NCI-H526 treated with DMSO at 0.1 percent for 48 hours (cell line): Measurements from ENCODE around the gene CD164.

ENCODE experiments used
- DNase-seq: peaks from one replicate; lab custom pipeline; 2025; lab: John Stamatoyannopoulos, UW

CD164 gene

DNA sequence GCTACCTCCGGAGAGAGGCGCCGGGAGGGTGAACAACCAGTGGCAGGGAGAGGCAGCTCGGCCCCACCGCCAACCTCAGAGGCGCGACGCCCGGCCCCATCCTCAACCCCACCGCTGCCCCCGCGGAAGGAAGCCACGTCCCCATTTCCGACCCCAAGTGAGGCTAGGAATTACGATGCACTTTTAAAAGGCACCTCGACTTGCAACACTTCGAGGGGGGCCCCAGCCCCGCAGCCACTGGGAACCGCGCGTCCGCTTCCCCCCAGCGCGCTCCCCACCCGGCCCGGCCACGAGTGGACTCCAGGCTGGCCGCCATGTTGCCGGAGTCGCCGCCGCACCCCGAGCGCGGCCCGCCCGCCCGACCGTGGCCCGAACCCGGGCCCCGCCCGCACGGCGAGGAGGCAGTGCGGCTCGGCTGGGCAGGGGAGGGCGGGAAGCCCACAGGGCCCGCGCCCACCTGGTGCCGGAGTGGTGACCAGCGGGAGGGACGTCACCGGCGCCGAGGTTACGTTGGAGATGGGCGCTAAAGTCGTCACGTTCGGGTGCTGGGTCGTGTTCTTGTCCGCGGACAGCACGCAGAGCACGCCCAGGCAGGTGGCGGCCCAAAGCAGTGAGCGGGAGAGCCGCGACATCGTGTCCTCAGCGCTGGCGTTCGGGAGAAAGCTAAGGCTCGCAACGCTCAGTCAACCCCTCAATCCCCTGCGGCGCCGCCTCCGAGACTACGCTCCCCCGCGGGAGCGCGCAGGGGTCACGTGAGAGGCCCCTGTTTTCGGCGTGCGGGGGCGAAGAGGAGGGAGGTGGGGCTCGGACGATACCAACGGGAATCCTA, at the start of gene CD164:
CD164 (minus strand) TSS at position 721 of the 829 bp plus-strand sequence; CDS start at position 632, 89 bp downstream.
- peak; percentile 89 for DNase-seq

- DNase-seq: no peak
Observed at GRCh38 chr6:109429496-109429895, 47.2 kb upstream of the CD164 start.

- no peak for DNase-seq
Observed at GRCh38 chr6:109428889-109429477, 46.7 kb upstream of the CD164 start.

DNA sequence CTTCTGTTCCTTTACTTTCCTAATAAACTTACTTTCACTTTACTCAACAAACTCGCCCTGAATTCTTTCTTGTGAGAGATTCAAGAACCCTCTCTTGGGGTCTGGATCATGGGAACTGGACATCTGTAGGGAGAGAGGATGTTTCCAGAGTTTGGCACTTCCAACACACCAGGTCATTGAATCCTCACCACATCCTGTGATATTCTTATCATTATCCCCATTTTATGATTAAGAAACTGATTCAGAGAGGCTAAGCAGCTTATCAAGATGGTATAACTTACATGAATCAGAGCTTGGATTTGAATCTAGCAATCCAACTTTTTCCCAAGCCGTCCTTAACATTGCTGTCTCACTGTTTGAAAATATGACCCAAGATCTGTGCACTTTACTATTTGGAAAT, 42.7 kb upstream of the CD164 start:
- DNase-seq: no peak

DNA sequence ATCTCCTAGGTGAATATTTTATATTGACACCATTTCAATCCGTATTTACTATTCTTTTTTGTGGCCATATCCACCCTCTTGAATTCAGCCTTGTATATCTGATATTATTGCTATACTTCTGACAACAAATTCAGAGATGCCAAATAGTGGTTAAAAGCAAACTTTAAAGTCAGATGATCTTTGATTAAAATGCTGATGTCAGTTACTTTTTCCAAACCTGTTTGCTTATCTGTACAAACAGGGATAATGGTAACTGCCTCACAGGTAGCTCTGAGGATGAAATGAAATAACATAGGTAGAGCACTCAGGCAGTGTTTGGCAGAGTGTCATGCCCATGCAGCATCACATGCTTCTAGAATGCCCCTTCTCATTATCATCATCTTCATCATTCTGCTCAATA, 38.9 kb upstream of the CD164 start:
- DNase-seq: no peak

DNA sequence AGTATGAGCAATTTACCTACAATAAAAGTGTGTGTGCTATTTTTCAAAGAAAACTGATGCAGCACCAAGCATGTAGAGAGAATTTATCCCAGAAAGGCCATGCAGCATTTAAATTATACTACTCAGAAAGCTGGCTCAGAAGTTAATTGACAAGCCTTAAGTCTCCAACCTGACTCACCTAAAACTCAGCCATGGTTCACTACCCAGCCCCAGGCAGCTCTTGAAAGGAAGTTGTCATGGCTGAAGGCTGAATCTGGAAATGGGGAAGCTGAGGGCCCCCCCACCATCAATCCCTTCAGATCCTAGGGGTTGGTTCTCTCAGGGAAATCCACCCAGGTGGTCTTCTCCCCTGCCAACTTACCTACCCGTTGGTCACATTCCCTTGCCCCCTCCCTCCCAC, 38.5 kb upstream of the CD164 start:
- DNase-seq: no peak

DNA sequence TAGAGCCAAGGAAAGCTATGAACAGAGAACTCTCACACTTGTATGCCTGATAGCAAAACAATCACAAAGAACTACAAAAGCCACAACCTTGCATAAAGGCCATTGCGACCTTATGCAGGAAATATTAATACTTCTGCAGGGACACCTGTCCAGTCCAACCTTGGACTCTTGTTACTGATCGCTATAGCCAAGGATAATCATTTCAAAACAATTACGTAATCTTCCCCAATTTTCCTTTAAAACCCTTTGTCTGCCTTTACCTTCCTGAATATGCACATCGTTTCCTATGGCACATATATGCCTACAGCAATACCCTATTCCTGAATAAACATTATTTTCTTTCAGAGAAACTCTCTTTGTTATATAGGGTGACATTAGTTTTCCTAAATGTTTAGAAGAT, 35.4 kb upstream of the CD164 start:
- no peak for DNase-seq

DNA sequence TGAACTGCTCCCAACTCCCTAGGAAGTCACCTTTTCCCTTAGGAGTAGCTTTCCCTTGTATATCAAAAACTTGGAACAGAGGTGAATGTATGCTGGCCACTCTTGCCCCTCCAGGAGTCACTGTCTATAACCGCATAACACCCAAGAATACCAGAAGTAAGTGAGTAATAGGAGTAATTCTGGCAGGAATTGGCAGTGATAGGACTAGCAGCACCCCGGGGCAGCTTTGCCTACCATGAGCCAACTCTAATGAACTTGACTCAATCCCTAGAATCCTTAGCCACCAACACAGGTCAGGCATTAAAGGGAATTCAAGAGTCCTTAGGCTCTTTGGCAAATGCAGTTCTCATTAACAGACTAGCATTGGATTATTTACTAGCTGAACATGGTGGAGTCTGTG, 28.8 kb upstream of the CD164 start:
- DNase-seq: no peak

- DNase-seq: no peak
Observed at GRCh38 chr6:109406196-109406595, 23.9 kb upstream of the CD164 start.

DNA sequence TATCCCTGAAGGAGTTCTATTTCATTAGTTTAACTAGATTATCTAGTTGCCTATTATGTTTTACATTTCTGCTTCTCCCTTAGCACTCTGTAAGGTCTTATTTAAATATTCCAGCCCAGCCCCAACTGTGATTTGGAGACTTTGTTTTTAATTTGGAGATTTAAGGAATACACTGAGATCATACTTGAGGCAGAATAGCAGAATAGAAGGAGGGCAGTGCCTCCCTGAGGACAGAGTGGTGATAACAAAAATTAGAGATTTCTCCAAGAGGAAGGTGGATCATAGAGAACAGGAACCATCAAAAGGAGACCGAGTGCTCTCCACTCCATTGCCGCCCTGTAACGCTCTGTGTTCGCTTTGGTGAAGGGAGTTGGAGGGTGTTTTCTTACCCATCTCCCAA, 14.8 kb upstream of the CD164 start:
- DNase-seq: no peak

DNA sequence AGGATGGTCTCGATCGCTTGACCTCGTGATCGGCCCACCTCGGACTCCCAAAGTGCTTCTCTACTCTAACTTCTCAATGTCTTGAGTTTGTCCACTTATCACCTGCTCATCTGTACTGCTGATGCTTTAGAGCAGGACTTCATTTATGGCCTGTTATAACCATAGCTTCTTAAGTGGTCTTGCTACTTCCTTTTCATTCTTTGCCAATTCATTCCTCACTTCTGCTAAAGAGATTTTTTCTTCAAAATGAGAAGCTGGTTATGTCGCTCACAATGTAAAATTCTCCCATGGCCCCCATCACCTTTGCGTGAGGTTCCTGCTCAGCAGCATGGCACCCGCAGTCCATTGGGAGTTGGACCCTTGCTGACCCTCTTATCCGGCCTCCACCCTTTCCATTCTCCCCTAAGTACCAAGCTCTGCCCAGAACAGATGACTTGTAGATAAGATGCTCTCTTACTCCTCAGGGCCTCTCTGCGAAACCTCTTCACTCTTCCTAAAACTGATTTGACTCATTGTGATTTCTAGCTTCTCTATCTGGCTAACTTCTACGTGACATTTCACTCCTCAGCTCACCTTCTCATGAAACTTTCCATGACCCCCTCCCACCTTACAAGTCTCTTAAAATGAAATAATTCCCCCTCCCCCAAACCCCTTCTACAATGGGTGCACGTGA, 13.9 kb upstream of the CD164 start:
- DNase-seq: no peak

GRCh38 chr6:109393886-109394281, 11.6 kb upstream of the CD164 start:
- no peak for DNase-seq

GRCh38 chr6:109393157-109393885, 11.1 kb upstream of the CD164 start:
- no peak for DNase-seq

GRCh38 chr6:109389650-109390274, 7.5 kb upstream of the CD164 start:
- DNase-seq: no peak

GRCh38 chr6:109388265-109388664, 6.0 kb upstream of the CD164 start:
- DNase-seq: no peak

DNA sequence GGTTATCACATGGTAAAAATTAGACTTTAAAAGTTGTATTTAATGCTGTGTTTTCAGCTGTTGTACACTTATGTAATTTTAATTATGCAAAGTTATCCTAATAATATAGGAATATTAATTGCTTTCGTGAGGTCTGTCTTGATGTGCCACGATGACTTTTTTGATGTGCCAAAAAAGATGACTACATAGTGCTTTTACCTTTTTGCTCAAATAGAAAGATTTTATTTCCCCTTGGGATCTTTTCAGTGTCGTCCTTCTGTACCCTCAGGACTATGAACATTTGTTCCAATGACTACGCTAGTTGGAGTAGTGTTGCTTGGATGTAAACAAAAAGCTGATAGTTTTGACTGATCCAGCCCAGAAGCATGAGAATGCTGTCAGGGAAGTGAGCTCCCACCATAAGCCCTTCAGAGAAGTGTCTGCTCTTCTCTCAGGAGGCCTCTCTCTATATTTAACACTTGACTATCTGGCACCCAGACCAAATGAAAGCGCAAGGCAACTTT, 1.2 kb upstream of the CD164 start:
- DNase-seq: no peak

GRCh38 chr6:109382576-109383437, 540 bp upstream of the CD164 start:
- peak; percentile 95 for DNase-seq

DNA sequence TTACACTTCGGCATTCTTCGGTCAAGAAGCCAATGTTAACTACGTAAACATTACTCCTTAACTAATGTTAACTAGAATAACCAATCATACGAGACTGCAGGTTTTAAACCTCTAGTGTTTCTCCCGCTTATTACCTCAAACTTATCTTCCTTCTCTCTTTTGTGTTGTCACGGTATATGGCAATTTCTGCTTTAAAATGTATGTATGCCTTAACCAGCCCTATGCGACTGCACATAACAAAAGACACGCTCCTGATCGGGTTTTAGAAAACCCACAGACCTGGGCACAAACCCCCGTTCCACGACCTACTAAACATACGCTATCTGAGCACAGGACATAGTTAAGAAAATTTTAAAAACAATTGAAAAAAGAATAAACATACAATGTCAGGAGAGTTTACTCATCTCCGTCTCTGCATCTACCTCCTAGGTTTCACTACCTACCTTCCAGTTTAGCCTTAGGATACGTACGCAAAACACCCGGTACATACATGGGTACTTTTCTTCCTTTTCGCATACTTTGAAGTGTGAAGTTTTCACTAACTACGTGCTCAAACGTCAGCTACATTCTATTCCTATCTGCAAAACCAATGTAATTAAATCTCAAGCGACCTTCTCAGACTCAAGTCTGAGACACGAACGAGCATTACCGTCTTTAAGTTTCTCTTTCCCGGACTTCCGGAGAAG, 1.1 kb downstream of the CD164 start:
- DNase-seq: peak; percentile 53

- DNase-seq: no peak
Observed at GRCh38 chr6:109379711-109380110, 2.6 kb downstream of the CD164 start.

DNA sequence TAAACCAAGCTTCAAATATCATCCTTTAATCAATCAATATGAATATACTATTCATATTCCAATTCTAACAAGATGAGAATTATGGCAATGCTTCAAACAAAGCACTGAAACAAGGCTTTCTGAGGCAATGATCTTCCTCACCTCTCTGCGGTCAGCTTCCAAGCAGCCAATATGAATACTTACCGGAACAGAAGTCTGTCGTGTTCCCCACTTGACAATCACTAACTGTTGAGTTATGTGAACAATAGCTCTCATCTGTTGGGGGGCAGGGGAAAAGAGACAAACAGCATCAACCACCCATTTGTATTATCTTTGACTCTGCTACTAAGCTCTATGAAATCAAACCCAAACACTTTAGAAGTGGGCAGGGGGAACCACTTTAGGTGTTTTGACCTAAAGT, 4.5 kb downstream of the CD164 start:
- no peak for DNase-seq
